GM13977 (cell line): ENCODE results near the gene CALML4.
A peak's percentile ranks its signal among the peaks of the same experiment; 100 is the strongest.

Source experiments
- DNase-seq: peaks from one replicate; pipeline ENCODE4 v3.0.0; 2012; ENCODE audit warnings: low spot score
- in situ Hi-C: fragments of 300-500 bp; cut with MboI; formaldehyde crosslinking; loops from one replicate; pipeline ENCODE4 v1.12.0; 2022; ENCODE audit warnings: low sequenced_read_pairs, low pct_unique_long_range_greater_than_20kb, mixed read lengths, inconsistent platforms; ENCODE audit not compliant: unreplicated experiment
- TF ChIP-seq, protein P1 (sequence below): IDR thresholded peaks from 2 replicates; pipeline ENCODE4 v1.5.1; 2012; ENCODE audit warnings: mild to moderate bottlenecking, control low read depth; ENCODE audit not compliant: insufficient read depth; ENCODE audit errors: extremely low read depth, missing control alignments

CALML4 gene

DNA sequence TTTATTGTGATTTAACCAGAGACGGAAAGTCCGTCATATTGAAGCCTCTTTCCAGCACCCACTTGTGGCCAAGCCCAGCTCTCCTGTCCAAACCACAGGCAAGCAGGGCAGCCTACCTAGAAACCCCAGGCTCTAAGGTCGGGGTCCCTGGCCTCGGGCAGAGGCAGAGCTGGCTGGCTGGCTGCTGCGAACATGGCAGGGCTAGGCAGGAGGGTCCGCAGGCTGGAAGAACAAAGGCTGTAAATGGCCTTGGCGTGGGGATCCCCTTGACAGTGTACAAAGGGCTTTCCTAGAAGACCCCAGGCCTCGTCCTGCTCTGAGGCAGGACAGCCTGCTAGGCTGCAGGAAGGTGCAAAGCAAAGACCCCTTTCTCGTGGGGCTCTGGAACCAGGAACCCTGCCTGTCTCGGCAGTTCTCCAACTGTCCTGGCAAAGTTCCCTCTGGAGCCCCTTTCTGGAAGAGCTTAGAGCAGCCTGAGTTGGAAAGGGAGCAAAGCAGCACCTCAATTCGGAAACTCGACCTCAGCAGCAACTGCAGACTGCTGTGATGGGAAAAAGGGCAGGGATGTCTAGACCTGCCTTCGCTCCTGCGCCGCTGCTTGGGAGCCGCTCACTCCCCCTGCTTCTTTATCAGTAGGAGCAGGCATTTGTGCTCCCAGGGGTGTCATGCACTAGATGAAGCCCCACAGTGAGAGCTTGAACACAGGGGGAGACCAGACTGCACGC lies 8.5 kb downstream of the CALML4 start:
- TF ChIP-seq, protein P1, sequence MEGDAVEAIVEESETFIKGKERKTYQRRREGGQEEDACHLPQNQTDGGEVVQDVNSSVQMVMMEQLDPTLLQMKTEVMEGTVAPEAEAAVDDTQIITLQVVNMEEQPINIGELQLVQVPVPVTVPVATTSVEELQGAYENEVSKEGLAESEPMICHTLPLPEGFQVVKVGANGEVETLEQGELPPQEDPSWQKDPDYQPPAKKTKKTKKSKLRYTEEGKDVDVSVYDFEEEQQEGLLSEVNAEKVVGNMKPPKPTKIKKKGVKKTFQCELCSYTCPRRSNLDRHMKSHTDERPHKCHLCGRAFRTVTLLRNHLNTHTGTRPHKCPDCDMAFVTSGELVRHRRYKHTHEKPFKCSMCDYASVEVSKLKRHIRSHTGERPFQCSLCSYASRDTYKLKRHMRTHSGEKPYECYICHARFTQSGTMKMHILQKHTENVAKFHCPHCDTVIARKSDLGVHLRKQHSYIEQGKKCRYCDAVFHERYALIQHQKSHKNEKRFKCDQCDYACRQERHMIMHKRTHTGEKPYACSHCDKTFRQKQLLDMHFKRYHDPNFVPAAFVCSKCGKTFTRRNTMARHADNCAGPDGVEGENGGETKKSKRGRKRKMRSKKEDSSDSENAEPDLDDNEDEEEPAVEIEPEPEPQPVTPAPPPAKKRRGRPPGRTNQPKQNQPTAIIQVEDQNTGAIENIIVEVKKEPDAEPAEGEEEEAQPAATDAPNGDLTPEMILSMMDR, result no peak
- DNase-seq, result peak; percentile 36
- in situ Hi-C loops, result no loop called here

DNA sequence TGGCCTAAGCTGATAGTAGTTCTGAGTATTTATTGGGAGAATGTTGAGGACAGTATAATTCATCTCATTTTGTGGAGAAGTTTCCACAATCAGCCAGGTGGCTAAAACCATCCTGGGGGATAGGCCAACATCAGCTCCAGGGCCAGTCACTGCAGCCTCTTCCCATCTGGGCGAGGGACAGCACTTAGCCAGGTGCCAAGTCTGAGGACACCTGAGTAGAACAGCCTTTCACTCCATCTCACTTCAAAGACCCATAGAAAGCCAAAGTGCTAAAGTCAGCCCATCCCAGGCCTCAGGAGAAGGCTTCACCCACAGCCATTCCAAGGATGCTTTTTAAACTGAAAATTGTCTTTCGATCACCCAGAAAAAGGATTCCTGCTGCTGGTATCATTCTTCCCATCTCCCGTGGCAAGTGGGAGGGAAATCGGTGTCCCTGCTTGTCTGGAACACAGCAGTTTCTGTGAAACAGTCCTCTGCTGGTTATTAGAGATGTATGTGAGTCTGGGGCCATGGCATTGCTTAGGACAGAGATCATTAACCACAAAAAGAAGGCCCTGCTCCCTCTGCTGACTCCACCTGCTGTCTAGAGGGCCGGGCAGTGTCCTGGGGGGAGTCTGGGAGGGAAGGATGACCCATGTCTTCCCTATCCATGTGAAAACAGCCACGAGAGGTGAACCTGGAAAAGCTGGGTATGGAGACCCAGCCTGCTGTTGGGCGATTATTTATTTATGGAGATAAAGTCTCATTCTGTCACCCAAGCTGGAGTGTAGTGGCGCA lies 9.6 kb downstream of the CALML4 start:
- peak; percentile 14 for DNase-seq
- in situ Hi-C loops, result no loop called here
- TF ChIP-seq, protein P1, result no peak

DNA sequence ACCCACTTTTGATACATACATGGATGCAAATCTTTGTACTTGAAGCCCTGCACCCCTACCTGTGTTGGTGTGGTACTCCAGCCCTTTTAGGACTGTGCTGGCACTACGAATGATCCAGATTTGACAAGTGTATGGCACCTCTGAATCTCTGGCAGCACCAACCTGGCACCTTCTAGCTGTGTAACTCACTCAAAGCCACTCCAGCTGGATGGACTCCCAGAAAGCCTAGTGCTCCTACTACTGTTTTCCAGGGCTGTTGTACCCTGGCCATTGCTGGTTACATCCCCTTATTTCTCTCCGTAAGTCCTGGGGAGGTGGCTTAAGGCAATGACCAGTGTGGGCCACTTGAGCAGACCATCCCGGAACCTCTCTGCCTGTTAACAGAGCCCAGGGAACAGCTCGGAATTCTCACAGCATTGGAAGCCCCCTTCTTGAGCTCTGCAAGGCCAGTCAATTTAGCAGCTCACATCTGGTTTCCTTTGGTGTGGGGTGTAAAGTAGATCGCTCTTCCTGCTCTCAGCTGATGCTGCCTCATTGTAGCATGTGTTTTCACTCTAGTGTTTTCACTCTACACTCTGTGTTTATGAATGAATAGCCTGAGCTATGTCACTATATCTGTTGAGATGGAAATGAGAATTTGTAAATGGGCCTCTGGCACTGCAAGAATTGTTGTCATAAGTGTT lies 12.2 kb downstream of the CALML4 start:
- in situ Hi-C loops, result no loop called here
- DNase-seq, result no peak
- TF ChIP-seq, protein P1, result no peak

DNA sequence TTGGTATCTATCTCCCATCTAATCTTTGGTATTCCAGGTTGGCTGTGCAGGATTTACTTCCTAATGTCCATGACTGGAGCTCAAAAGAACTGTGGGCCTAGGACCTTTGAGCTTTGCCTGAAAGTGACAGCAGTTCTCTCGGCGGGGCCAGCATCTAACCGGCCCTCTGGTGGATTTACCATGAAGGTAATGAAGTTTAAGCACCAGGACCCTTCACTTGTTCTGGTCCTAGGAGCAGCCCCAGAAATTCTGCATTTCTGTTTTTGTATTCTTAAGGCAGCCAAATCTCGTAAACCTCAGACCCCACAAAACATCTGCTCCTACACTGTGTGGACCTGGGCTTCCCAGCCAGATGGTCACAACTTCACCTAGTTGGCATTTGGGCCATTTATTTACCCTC lies 13.0 kb downstream of the CALML4 start:
- in situ Hi-C loops, result no loop called here
- no peak for DNase-seq
- TF ChIP-seq, protein P1, result no peak

DNA sequence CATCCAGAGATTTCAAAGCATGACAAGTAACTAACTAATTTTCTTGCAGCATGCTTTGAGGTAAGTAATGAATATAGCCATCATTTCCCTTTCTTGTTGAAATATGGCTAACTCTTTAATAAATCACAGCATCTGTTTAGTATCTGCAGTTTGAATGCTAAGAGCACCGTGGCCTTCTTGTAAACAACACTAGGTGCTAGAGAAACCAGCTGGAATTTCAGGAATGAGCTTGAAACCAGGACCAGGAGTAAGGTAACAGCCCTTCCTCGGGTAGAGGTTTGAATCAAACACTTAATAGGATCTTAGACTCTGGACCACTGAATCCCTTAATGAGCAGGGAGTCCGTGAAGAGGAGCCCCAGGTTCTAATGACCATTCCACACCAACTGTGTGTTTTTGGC lies 13.6 kb downstream of the CALML4 start:
- no peak for DNase-seq
- TF ChIP-seq, protein P1, result no peak
- in situ Hi-C loops, result no loop called here

DNA sequence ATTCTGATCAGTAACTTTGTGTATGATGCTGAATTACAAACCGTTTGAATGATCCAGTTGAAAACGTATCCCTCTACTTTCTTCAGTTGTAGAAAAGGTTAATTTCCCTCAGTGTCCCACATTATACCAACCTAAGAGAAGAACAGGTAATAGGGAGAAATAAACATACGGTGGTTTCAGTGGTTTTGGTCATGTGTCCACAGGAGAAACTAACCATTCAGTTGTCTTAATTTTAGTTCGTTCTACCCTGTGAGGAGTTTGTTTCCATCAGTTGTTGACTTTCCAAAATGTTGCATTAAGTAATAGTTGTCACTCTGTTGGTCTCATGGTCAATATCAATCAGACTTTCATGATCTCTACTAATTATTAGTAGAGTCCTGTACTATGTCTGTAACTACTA lies 15.1 kb downstream of the CALML4 start:
- in situ Hi-C loops, result no loop called here
- DNase-seq, result no peak
- TF ChIP-seq, protein P1, result no peak
